Posterior vena cava (tissue), 2 donors: Measurements from ENCODE around the gene ELF1. TPM values are rescaled to one million over a fixed set of nuclear protein-coding genes. Genes with fewer than 3 reads are reported as not detected.
"Not testable (repeated sequence)": the region's sequence is repeated elsewhere in the genome, so short reads cannot be mapped to it uniquely, and the experiment has no call there.

Experiments used
- DNase-seq: peaks from one replicate; pipeline ENCODE4 v3.0.0-alpha.2; 2020; ENCODE audit warnings: low spot score
- intact Hi-C, 2 donors: fragments of 100-400 bp; cut with DNase I; formaldehyde crosslinking; loops; one replicate each; pipeline versions ENCODE4 v1.14.1 to v1.14.2; 2022 to 2023
- total RNA-seq, 2 donors: library from RNA; stranded (reverse); fragmentation: NEBNext Ultra II Directional; extraction: Animal tissue kit (Norgen Biotek cat#: 25700); gene quantifications; one replicate each; pipeline ENCODE4 v1.2.1, GENCODE V29; 2021
- donor health status: DM: yes; HTN: yes; CAD: no.
- donor health status: DM: yes; HTN: yes; CAD: no.

The ELF1 gene
- total RNA-seq, 2 donors from 2014 or later, result 56.2 to 56.3 TPM

DNA sequence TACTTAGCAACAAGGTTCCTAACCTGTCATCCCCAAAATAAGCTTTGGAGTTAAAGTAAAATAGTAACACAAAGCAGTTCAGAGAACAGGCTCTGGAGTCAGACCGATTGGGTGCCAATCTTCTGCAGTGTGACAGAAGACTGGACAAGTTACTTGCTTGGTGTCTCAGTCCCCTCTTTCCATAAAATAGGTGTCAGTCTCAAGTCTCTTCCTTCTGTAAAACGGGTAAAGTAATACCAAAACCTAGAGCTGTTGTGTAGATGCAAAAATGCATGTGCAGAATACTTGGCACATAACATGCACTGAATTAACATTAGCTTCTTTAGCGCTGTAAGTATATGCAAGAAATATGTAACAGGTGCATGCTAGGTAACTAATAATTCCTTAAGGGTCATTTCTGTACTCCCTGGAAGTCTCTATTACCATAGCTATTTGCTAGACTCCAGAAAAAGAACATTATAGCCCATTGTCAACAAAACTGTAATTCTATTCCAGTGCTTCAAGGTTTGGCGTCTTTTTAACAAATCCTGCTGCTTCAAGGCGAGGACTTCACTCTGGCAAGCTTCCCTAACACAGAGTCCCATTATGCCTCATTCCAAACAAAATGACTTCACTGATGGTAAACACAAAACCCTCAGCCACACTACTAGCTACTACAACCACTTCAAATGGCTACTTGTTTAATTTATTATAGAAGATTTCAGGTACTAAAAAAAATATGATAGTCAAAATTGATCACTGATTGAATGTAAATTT, 32.8 kb downstream of the ELF1 start:
- no peak for DNase-seq

DNA sequence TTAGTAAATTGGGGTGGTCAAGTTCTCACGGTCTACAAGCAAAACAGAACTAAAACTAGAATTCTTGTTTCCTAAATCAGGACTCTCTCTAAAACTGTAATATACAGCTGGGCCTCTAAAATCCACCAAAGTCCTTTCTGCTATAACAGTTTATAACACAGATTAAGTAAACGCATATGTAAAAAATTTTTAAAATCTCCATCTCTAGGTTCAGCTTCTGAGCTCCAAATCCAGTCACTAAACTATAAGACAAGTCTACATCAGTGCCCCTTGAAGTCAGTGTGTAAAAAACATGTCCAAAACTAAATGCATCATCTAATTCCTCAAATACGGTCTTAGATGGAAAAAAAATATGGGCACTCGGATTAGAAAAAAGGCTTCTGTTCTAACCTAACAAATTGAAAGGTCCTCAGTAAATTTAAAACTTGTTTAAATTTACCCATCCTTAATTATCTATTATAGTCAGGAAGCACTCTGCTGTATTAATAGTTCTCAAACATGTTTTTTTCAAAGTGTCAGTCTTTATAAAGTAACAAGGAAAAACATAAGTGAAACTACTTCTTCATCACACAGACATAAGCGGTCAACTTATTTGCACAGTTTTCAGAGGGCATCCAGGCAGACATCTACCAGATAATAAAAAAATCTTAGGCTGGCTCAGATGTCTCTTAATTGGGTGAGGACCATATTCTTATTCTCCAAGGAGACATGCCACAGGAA, 33.6 kb downstream of the ELF1 start:
- DNase-seq, result no peak
- intact Hi-C loops, result loop anchor here in 1 of 2 donors (10.0 kb wide), 1 partner anchor 69 kb away; no protein-coding TSS in a partner anchor

More for the DNA sequence above, 32.8 kb downstream of the ELF1 start:
- intact Hi-C loops, result loop anchor here in 1 of 2 donors (10.0 kb wide), 1 partner anchor 69 kb away; no protein-coding TSS in a partner anchor

DNA sequence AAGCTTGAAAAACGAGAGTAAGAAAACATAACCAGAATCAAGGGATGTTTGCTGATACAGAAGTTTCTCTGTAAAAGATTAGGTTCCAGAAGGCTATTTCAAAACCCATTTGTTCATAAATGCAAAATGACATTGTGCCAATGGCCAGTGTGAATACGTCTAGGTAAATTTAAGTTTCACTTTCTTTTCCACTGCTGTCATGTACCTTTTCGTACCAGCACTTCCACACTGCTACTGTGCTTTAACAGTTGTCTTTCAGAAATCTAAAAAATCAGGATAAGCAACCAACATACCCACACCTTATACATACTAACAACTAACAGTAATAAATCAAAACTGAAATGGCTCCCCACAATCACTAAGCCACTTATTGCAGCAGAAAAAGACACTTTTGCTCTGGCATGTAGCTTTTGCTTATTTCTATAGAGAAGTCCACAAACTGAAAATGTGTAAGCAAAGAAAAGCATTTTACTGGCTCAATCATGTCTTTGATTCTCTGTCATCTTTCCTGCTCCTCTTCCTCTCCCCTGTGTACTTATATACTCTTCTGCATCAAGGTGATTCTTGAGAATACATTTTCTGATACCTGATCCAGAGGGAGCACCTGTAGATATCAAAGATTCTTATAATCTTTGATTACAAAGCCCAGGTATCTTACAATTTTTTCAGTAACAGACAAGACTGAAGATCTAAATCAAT, 34.3 kb downstream of the ELF1 start:
- intact Hi-C loops, result loop anchor here in 1 of 2 donors (10.0 kb wide), 1 partner anchor 70 kb away; no protein-coding TSS in a partner anchor

DNA sequence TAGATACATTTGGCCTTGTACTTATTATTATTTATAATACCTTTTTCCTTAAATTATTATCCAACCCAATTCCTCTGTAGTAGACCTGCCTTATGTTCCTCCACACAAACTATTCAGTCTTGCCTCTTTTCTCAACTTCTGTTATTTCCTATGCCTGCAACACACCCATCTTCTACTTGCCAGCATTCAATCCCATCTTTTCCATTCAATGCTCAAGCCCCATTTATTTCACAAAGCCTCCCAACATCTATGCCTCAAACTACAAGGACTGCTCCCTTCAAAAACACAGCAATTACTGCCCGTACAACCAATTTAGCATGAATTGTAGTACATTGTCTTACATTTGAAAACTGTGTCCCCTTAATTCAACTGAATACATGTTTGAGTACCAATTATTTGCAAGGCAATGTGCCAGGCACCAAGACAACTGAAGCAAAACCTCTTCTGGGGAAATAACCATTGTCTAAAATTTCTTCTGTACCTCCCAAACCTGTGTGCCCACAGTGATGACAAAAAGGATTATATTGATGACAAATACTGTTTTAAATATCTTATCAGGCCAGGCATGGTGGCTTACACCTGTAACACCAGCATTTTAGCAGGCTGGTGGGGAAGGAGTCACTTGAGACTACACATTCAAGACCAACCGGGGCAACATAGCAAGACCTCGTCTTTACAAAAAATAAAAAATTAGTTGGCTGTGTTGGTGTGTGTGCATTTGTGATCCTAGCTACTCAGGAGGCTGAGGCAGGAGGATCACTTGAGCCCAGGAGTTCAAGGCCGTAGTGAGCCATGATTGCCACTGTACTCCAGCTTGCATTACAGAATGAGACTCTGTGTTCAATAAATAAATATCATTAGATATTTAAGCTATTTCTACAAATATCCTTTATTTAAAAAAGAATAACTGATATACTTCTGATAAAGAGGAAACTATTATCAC, 35.1 kb downstream of the ELF1 start:
- no peak for DNase-seq
- intact Hi-C loops, result loop anchor here in 1 of 2 donors (10.0 kb wide), 1 partner anchor 71 kb away; no protein-coding TSS in a partner anchor

More for the DNA sequence above, 34.3 kb downstream of the ELF1 start:
- no peak for DNase-seq

DNA sequence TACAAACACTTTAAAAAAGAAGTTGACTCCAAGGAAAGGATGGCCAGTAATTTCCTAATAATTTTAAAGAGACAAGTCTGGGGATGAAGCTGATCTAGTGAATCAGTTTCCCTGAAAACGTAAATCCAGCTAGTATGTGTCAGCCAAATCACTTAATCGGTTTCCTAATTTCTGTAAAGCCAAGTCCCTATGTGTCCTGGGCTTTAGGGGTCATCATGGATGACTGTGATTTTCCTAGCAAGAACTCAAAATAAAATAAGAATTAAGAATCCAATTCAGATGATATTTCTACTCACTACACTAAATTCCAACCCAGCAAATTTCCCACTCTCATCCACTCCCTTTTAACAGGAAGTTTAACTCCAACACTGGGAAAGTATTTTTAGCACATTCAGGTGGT, 35.9 kb downstream of the ELF1 start:
- intact Hi-C loops, result loop anchor here in 1 of 2 donors (10.0 kb wide), 1 partner anchor 72 kb away; no protein-coding TSS in a partner anchor
- DNase-seq, result no peak

DNA sequence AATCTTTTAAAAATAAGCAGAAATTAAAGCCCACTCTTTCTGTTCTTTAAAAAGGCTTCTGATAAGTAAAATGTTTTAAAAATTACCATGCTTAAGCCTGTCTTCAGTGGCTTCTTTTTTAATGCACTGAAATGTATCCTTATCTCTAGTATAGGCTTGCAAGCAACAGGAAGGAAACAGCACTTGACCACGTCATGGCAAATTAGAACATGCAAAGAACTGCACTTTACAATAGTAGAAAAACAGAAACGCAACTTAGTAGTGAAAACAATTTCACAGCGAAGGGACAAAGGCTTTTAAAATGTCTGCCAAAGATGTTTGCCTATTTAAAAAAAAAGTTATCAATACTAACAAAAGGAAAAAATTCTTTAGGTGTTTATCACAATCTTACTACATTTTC, 36.3 kb downstream of the ELF1 start:
- intact Hi-C loops, result loop anchor here in 1 of 2 donors (10.0 kb wide), 1 partner anchor 72 kb away; no protein-coding TSS in a partner anchor
- no peak for DNase-seq

DNA sequence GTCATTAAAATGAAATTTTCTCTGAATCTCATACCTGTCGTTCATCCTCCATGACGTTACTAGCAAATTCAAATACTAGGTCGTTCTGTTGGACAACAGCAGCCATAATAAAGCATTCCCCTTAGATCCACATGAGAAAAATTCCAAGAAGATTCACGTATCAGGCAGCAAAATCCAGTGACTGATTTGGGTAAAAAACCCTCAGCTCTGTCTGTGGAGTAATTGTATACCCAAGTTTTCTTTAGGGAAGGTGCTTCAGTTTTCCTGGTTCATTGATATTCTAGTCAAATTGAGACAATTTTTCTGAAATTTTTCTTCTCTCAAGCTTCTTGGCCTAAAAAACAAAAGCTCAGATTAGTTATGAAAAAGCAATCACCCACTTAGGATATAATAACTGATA, 37.2 kb downstream of the ELF1 start:
- no peak for DNase-seq
- intact Hi-C loops, result loop anchor here in 1 of 2 donors (10.0 kb wide), 1 partner anchor 73 kb away; no protein-coding TSS in a partner anchor

DNA sequence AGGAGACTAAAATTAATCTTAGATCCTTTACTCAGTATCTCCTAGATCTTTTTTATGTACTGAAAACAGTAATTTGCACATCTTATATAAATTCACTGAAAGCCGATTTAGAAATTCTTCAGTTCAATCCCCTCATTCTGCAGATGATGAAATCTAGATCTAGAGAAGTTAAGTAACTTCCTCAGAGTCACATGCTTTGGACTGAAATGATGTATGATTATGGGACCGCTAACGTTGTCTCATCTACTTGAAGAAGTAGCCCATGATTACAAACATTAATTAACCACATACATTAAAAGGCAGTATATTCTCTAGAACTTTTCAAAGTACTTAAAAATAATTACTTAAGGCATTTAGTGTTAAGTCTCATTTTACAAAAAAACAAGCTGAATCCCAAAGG, 37.8 kb downstream of the ELF1 start:
- intact Hi-C loops, result loop anchor here in 1 of 2 donors (10.0 kb wide), 1 partner anchor 73 kb away; no protein-coding TSS in a partner anchor
- DNase-seq, result no peak

DNA sequence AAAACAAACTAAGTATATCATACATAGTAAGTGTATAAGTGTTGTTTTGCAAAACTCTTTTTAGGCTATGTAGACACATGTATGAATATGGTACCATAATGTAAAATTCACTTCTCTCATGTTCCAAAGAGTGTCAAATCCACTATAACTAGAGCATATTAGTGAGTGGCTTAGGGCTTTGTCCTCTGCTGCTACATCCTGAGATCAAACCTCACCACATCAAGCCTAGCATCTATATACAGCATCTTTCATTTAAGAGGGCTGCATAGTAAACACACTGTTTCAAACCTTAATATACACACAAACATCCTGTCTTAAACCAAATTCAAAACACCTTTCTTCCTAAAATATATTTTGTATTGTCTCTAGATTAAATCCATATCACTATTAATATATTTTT, 38.7 kb downstream of the ELF1 start:
- intact Hi-C loops, result loop anchor here in 1 of 2 donors (10.0 kb wide), 1 partner anchor 74 kb away; no protein-coding TSS in a partner anchor

DNA sequence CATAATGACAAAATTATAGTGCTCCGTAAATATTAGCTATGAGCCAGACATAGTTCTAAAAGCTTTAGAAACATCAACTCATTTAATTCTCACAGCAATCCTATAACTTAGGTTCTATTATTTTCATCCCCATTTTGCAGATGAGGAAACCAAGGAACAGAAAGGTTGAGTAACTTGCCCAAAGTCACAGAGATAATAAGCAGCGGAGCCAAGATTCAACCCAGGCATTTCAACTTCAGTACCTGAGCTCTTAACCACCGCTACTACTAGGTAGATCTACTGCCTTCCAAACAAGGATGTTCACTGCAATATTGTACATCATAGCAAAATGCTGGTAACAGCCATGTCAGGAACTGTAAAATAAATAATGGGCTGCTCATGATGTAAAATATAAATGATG, 39.9 kb downstream of the ELF1 start:
- DNase-seq, result no peak
- intact Hi-C loops, result no loop called here

More for the DNA sequence above, 38.7 kb downstream of the ELF1 start:
- DNase-seq, result no peak

DNA sequence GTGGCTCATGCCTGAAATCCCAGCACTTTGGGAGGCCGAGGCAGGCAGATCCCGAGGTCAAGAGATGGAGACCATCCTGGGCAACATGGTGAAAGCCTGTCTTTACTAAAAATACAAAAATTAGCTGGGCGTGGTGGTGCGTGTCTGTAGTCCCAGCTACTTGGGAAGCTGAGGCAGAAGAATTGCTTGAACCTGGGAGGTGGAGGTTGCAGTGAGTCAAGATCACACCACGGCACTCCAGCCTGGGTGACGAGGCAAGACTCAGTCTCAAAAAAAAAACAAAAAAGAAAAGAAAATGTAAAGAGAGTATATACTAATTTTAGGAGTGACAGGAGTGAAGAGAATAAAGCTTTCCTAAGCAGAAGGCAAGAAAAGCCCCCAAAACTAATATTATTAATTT, 41.0 kb downstream of the ELF1 start:
- DNase-seq, intact Hi-C loops: not testable (repeated sequence)

DNA sequence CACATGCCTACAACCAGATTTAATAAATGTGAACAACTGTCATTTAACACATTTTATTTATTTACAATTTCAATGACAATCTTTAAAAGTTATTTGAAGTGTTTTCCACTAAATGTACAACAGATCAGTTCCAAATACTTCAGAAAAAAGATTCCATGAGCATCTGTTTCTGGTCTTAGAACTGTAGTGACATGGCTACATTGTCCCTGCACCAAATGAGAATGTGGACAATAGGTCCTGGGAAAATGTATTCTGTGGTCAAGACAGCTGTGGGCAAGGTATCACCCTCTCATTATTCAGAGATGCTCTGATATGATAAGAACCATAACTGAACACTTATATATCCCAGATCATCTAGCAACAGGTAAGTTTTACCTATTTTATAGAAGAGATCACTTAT, 43.7 kb downstream of the ELF1 start:
- DNase-seq, result no peak
- intact Hi-C loops, result no loop called here

DNA sequence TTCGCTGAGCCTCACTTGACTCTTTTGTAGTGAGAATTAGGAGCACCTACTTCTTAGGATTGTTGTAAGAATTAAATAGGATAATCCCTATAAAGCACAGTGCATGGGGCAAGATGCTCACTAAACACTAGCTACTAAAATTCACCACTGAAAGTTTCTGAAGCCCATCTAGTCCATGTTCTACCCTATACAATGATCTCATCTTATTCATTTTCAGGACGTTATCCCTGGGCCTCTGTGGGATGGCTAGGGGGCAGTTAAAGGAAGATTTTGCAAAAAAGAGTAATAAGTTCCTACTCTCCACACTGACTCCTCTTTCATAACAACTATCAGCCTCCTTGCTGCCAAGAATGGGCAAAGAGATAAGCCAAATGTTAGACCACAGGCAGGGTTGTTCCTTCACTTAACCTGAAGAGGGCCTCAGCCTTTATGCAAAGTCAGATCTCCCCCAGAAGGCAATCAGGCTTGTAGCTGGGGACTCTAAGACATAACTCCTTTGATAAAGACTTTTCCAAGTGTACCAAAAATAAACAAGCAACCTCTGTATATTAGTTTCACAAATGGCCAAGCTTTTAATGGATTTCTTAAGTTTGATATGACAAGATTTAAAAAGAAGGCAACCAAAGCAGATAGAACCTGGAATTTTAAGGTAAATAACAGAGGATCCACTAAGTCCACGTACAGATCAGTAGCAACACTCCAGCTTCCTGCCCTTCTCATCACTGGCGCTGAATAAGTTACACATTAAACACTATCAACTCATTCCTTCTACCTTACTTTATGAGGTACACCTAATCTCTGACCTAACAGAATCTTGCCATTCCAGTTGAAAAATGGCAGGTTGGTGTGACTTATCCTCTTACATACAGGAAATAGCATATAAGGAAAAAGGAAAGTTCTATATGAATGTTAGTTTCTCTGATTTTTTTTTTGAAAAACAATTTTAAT, 44.4 kb downstream of the ELF1 start:
- DNase-seq, result no peak
- intact Hi-C loops, result no loop called here

DNA sequence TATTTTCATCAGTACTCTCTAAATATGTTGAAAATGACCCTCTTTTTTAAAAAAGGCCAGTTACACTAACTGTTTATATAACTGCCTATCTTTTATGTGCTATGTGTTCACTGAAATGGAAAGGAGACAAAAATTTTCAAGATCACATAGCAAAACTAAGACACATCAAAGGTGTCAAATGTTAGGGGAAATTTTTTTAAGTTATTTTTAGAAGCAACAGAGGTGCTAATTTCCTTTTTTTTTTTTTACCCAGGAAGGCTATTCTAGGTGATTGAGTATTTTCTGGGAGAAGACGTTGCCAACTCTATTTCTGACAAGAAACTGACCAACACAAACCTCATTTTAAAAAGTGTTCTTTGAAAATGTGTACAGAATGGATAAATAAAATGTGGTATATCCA, 45.7 kb downstream of the ELF1 start:
- intact Hi-C loops, result no loop called here
- DNase-seq, result no peak

DNA sequence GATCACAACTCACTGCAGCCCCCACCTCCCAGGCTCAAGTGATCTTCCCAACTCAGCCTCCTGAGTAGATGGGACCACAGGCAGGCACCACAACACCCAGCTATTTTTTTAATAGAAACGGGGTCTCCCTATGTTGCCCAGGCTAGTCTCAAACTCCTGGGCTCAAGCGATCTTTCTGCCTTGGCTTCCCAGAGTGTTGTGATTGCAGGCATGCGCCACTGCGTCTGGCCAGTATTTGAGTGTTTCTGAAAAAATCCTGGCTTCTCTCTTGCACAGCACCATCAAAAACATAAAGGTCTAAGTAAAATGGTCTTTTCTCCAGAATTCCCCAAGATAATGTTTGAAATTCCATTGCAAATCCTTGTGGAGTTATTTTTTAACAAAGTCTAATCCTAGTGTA, 47.8 kb downstream of the ELF1 start:
- intact Hi-C loops, result no loop called here

DNA sequence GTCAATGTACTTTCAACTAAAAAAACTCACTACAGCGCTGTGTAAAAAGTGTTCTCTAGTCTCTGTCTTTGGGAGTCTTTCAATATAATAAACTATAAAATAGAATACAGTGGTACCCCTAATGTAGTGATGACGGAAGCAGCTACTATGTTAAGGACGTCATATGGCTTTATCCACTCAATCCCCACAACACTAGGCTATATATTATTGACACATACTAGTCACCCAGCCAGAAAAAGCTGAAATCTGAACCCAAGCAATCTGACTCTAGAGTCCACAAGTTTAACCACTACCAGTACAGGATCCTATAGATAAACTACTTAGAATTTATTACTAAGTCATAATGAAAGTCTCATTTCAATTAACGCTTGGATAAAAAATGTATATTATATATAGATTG, 48.3 kb downstream of the ELF1 start:
- intact Hi-C loops, result no loop called here
- DNase-seq, result no peak

More for the DNA sequence above, 47.8 kb downstream of the ELF1 start:
- no peak for DNase-seq

DNA sequence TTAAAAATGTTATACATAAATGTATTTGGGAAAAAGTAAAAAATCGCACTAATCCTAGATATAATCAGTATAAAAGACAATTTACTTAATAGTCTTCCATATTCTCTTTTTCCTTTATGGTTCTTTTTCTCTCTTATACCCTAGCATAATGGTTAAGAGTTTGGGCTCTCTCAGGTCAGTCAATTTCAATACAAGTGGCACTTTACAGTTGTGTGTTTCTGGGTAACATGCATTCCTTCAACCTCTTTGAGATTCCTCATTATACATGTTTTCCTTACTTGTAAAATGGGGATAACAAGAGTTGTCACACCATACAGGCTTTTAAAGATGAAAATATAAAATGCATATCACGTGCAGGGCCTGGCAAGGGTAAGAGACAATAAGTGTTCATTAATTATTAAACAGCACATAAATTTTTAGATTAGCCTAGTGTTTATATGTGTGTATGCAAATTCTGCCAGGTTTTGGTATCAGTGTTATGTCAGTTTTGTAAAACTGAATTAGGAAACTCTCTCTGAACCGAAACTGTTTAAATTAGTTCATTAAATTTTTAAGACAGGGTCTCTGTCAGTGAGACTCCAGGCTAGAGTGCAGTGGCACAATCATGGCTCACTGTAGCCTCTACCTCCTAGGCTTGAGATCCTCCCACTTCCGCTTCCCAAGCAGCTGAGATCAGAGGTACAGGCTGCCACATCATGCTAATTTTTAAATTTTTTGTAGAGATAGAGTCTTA, 49.8 kb downstream of the ELF1 start:
- intact Hi-C loops, result no loop called here
- DNase-seq, result no peak
